HG03045 (cell line): ENCODE results near the gene COL5A1.

Experiments
- ATAC-seq: cut with Tn5 transposase; IDR thresholded peaks from one replicate; pipeline ENCODE4 v1.9.1; 2021; ENCODE audit warnings: mild to moderate bottlenecking, moderate library complexity; ENCODE audit not compliant: unreplicated experiment

Gene COL5A1

DNA sequence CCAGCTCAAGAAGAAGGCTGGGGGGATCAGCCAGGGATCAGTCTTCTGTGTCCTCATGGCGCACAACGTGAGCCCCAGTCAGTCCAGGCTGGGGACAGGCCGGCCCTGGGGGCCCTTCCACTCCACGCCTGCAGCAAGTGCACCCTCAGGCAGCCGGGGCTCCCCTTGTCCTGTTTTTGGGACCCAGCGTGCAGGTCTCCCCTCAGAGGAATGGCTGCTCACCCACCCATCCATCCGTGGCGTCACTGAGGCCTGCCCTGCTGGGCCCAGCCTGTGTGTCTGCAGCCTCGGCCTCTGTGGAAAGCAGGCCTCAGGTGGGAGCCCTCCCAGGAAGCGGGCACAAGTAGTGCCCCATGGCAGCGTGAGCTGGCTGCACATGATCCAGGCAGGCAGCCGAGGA is 186.4 kb downstream of the COL5A1 start:
- no peak for ATAC-seq

DNA sequence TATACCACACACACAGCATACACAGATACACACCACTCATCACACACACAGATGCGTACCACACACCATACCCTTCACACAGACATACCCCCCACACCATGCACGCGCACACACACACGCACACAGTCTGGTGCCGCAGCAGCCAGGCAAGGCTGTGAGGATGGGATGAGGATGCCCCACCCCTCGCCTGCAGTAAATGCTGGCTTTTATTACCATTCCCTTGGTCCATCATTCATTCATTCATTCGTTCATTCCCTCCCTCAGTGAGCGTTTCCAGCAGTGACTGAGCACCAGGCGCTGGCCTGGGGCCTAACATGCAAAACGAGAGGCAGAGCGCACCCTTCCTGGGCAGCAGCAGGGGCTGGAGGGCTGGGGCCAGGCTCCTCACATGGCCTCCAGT is 187.3 kb downstream of the COL5A1 start:
- no peak for ATAC-seq

DNA sequence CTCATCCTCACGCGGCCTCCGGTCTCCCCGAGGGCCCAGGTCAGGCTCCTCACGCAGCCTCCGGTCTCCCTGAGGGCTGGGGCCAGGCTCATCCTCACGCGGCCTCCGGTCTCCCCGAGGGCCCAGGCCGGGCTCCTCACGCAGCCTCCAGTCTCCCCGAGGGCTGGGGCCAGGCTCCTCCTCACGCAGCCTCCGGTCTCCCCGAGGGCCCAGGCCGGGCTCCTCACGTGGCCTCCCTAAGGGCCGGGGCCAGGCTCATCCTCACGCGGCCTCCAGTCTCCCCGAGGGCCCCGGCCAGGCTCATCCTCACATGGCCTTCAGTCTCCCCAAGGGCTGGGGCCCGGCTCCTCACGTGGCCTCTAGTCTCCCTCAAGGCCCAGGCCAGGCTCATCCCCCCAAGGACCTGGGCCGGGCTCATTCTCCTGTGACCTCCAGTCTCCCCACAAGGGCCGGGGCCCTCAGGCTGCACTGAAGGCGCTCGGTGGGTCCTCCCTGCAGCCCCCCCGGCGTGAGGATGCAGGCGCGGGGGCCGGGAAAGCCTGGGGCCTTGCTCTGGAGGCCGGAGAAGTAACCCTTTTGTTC is 187.8 kb downstream of the COL5A1 start:
- ATAC-seq = no peak

DNA sequence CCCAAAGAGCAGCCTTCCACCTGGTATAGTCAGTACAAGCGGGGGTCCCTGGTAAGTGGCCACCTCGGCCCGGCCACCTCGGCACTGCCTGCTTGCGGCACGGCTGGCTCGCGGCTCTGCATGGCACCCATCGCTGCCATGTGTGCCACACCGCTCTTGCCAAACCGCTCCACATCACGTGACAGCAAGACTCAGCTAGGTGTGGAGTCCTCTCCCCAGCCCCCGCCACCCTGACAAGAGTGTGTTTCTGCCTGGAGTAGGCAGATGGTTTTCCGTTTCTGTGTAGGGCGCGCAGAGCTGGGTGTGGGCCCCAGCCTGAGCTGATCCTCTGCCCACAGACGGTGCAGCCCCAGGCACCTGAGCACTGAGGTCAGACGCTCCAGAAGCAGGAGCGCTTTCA is 188.5 kb downstream of the COL5A1 start:
- no peak for ATAC-seq

DNA sequence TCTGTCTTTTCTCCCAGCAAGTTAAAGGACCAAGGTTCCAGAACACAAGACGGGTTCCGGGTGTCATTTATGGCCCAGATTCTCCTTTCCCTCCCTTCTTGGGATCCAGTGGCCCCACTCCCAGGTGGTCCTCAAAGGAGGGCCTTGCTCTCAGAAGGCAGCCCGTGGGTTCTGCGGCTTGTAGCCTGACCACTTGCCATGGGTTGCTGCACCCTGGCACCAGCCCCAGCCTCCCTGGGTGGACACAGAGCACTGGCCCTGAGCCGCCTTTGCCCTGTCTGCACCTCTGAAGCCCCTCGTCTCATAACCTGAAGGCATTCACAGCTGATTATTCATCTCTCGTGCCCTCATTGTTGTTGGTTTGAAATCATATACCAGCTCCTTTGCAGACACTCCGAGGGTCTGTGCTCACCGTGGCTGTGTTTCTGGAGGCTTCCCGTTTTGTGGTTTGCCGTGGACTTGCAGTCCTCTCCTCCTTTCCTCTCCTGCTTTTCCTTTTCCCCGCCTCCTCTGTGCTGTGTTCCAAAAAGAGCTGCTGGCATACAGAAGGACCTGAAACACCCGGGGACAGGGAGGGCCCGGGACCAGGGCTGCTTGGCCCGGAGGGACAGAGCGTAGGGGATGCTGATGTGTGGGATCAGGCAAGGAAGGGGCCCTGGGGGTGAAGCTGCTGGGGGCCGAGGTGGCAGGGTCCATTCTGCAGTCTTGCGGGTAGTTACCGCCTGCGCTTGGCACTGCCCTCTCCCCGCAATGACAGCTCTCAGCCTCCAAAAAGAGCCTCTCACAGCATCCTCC is 189.5 kb downstream of the COL5A1 start:
- no peak for ATAC-seq

DNA sequence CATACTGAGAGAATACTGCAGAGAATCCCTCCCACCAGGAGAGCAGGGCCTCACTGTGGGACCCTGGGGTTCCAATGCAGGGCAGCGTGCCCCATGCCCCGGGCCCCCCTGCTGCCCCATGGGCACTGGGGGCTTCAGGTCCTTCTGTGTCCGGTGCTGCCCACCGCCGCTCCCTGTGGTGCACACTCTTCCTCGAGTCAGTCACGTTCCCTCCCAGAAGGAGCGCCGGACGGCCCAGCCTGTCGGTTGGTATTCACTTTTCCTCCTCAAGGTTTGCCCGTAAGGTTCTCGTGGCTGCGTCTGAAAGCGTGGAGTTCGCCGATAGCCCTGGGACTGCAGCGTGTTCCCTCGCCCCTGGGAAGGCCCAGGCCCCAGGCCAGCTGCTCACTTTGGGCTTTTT is 190.9 kb downstream of the COL5A1 start:
- no peak for ATAC-seq

DNA sequence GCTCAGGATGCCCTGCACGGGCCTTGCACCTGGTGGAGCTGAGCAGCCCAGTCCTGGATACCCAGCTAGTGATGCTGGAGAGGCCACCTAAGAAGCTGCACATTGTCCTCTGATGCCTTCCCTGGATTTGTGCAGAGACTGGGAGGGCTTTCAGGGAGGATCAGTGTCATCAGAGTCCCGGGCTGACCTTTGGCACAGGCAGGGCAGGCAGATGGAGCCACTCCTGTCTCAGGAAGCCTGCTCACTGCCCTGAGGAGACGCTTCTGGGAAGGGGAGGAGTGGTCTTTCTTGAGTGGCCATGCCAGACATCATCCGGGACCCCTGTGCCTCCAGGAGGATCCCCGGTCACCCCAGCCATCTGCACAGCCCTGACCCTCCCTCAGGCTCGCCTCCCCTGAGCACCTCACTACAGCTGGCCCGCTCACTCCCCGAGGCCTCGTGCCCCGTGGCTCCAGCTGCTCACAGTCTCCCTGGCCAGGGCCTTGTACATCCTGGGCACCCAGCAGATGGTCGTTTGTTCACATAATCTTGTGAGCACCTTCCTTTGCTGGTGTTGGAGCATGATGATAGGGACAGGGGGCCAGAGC is 191.8 kb downstream of the COL5A1 start:
- no peak for ATAC-seq

DNA sequence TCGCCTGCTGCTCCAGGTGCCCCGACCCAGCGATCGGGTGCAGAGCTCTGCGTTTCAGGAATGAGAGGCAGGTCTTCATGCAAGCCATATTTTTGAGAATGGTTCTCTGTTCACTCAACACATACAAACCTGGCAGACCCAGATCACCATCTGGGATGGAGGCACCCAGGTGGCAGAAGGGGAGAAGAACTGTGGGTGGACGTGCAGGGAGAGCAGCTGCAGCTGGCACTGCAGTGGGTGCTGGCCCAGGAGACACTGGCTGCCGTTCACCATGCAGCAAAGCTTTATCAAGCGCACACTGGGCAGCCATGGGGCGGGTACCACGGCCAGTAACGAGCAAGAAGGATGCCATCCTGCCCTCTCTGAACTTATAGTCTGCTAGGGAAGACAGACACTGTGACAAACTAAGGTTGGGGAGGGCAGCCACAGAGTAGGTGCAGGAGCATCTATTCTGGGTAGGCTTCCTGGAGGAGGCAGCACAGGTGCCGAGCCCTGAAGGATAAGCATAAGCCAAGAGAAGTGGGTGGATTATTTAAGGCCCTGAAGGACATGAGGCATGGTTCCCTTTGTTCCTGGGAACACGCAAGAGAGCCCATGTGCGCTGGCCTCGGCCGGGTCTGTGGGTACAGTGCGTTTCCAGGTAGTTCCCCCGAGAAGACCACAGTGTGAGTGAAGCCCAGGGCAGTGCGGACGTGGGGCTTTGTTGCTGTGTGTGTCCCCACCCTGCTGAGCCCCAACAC is 192.8 kb downstream of the COL5A1 start:
- no peak for ATAC-seq

DNA sequence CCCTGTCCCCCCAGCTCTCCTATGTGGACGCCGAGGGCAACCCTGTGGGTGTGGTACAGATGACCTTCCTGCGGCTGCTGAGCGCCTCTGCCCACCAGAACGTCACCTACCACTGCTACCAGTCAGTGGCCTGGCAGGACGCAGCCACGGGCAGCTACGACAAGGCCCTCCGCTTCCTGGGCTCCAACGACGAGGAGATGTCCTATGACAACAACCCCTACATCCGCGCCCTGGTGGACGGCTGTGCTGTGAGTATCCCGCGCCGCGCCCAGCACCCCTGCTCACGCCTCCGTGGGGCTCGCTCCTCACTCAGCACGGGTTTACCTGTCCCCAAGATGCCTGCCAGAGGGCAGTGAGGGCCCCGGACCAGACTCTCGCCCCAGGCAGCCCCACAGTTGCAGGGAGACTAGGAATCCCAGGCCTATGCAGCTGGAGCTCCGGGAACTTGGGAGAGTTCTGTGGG is 193.4 kb downstream of the COL5A1 start:
- ATAC-seq = no peak

DNA sequence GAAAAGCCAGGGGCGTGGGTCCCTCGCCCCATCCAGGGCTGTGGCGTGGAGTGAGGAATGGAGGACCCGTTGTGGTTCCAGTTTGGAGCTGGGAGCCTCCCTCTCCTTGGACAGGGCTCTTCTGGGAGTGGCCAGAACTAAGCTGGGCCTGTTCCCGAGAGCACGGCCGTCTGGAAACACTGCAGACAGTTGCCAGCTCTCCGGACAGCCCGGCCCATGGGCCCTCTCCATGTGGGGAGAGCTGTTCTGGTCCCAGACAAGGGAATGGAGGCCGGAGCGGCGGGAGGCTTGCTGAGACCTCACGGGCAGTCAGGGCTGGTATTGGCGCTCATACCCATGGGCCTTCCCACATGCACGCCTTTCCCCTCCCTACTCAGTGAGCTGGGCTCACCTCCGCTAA is 193.8 kb downstream of the COL5A1 start:
- ATAC-seq = no peak

DNA sequence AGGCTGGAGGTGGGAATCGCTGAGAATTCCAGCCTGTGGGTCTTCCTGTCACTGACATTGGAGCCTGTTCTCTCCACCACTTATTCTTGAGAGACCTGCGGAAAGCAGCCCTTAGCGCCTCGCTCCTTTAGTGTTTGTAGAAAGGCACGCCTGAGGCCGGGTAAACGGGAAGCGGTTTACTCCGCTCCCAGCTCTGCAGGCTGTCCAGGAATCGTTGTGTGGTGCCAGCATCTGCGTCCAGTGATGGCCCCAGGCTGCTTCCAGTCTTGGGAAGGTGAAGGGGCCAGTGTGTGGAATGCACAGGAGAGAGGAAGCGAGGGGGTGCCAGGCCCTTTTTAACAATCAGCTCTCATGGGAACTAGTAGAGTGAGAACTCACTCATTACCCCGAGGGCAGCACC is 194.4 kb downstream of the COL5A1 start:
- ATAC-seq = no peak

DNA sequence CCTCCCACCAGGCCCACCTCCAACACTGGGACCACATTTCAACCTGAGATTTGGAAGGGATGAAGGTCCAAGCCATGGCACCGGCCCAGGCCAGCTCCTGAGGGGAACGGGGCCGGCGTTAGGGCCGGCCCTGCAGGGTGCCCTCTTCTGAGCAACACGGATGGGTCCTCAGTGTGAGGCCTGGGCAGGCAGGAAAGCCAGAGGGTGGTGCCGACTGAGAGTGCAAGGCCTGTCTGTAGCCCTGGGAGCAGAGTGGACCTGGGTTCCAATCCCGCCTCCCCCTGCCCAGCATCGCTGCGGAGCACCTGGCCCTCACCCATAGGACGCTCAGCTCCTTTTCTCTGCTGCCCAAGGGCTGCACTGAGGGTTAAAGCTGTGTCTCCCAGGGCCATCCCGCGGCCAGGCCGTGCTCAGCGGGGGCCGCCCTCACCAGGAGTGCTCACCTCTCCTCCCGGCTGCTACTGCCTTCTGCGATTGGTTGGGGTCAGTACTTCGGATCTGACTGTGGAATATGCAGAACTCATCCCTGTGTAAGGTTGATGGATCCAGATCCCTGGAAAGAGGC is 194.9 kb downstream of the COL5A1 start:
- no peak for ATAC-seq

DNA sequence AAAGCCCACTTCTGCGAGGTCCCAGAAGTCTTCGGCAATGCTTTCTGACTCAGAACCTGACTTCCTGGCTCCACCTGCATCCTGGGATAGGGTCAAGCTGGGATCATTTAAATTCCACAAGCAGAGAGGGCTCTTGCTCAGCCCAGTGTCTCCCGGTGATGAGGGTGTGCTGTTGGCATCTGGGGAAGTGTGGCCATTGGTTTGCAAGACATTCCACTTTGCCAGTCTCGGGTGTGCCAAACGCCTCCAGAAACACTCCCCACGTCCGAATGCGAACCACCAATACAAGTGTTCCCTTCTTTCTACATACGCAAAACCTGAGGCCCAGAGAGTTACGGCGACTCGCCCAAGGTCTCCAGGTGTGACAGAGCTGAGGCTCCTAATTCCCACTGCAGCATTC is 195.9 kb downstream of the COL5A1 start:
- ATAC-seq = no peak

DNA sequence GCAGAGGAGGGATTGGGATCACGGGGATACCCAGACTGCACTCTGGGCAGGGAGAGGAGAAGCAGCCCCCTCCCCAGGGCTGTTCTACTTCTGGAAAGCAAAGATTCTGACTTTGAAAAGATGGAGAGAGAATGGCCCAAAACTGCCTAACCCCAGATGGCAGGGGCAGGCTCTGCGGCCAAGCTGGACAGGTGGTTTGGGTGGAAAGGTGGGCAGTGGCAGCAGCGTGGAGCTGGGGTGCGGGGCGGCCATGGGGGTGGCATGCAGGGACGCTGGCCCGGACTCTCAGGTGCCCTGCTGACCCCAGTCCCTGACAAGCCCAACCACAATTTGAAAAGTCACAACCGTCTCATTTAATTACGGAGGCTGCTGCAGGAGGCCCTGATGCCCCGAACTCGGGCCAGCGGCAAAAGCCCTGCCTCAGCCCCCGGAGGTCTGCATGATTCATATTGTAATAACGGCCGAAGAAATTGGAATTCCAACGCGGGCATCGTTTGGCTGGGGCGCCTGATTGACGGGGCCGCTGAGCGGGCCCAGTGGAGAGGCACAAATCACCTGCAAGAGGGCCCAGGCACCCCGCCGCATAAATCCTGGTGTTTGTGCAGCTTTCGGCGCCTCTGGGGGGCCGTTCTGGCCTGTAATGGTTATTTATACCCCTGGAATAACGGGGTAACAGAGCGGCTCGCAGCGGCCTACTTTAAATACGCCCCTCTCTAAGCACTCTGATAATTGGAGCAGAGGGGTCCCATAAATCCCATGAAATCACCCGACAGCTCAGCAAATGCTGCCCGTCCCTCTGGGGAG is 197.2 kb downstream of the COL5A1 start:
- no peak for ATAC-seq

DNA sequence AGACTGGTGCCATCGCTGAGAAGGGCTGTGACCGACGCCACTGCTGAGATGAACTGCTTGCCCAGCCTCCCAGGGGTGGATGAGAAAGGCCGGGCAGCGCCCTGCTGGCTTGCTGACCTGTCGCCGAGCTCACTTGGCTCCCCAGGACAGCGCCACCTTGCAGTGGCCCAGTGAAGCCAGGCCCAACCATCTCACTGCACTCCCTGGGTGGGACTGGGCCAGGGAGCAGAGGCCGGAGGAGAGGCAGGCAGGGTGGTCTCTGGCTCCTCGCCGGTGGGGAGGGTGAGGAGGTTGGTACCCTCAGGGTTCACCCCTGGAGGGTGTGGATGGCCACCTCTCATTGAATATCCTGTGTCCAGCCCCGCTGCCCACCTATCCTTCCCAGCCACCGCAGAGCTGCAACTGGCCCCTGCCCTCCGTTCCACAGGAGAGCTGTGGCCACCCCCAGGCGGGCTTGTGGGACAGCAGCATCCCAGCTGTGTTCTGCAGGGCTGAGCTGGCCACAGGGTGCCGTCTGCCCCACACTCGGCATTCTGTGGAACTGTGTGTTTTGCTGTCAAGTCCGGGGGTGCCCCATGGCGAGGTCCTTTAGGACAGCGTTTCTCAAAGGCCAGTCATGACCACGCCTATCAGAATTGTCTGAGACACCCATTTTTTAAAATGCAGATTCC is 198.0 kb downstream of the COL5A1 start:
- no peak for ATAC-seq

DNA sequence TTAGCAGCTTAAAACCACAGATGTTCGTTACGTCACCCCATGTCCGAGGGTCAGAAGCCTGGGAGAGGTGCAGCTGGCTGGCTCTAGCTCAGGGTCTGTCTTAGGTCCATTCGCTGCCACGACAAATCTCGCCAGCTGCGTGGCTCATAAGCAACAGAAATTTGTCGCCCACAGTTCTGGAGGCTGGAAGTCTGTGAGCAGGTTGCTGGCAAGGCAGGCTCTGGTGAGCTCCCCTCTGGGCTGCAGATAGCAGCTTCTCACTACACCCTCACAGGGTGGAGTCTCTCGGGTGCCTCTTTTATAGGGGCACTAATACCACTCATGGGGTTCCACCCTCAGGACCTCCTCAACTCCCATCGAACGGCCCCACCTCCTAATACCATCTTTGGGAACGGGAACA is 198.9 kb downstream of the COL5A1 start:
- no peak for ATAC-seq

DNA sequence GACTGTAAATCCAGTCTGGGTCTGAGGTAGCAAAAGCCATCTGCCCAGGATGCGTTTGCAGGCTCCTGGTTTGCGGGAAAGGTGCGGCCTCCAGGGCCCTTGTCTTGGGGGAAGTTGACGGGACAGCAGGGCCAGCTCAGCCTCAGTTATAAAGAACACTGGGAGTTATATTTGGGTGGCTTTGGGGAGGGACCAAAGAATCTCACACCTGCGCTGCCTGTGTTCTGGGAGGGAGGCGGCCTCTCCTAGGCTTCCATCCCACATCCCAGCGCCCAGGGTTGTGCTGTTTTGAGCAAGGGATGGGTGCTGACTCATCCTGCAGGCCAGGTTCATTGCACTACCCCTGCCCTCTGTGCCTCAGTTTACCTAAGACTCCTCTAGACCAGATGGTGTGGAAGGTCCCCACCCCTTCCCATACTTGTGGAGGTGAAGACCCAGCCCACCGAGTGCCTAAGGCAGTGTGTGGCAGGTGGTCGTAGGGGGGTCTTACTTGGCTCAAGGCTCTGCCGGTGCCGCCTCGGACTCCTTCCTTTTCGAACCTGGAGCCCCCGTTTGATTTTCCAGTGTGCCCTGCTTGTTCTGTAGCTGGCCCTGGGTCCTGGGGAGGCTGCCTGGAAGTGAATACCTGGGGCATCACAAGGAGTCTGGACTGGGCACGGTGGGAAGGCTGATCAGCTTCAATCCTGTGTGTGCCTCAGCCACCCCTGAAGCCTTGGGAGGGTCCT is 199.7 kb downstream of the COL5A1 start:
- ATAC-seq = no peak

DNA sequence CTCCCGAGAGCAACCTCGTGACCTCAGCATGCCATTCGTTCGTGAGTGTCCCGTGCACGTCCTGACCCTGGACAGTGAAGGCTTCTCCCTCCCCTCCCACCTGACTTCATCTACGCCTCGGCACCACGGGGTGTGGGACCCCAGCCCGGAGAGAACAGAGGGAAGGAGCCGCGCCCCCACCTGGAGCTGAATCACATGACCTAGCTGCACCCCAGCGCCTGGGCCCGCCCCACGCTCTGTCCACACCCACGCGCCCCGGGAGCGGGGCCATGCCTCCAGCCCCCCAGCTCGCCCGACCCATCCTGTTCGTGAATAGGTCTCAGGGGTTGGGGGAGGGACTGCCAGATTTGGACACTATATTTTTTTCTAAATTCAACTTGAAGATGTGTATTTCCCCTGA is 200.7 kb downstream of the COL5A1 start:
- no peak for ATAC-seq

DNA sequence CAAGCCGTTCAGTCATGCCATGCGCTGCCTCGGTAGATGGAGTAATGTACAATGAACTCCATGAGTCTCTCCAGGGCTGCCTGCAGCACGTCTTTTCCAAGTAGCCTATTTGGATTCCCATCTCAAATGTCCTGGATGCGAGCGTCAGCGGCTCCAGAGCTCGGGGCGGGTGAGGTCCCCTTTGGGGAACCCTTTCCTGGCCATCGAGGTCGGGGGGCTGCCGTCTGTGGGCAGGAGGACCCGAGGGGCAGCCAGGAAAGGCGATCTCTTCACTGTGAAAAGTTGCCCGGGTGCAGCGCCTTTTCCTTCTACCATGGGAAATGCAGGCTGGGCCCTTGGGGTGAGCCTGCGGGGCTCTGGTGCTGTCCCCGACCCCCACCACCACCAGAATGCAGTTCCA is 202.1 kb downstream of the COL5A1 start:
- ATAC-seq = no peak
